CD4-positive, alpha-beta T cell treated with Interleukin-17A for 4 hours (primary cell): ENCODE data around the gene BEST2.
"Not testable (repeated sequence)": the region's sequence is repeated elsewhere in the genome, so short reads cannot be mapped to it uniquely, and the experiment has no call there.

Source experiments
- DNase-seq: peaks from one replicate; pipeline ENCODE4 v3.0.0-alpha.2; 2020; ENCODE audit warnings: mixed read lengths

BEST2 gene

GRCh38 chr19:12788682-12789097, 37.1 kb downstream of the BEST2 start:
- peak; percentile 37 for DNase-seq

- peak; percentile 27 for DNase-seq
Observed at GRCh38 chr19:12789098-12789903, 37.7 kb downstream of the BEST2 start.

- DNase-seq: peak; percentile 87
Observed at GRCh38 chr19:12789904-12790619, 38.5 kb downstream of the BEST2 start.

GRCh38 chr19:12790628-12791344, 39.2 kb downstream of the BEST2 start:
- peak; percentile 16 for DNase-seq

GRCh38 chr19:12791345-12792050, 39.9 kb downstream of the BEST2 start, which contains the start of gene JUNB:
Gene JUNB, plus strand, starts transcription at chr19:12791486. Its CDS starts 286 bp downstream, at chr19:12791772.
- peak; percentile 98 for DNase-seq

GRCh38 chr19:12792051-12792852, 40.7 kb downstream of the BEST2 start:
- DNase-seq: peak; percentile 84

- peak; percentile 22 for DNase-seq
Observed at GRCh38 chr19:12792853-12793289, 41.3 kb downstream of the BEST2 start.

- peak; percentile 94 for DNase-seq
Observed at GRCh38 chr19:12793290-12794195, 42.0 kb downstream of the BEST2 start.

- no peak for DNase-seq
Observed at GRCh38 chr19:12794196-12794941, 42.8 kb downstream of the BEST2 start.

- DNase-seq: no peak
Observed at GRCh38 chr19:12794971-12795381, 43.4 kb downstream of the BEST2 start.

GRCh38 chr19:12796146-12797071, 44.8 kb downstream of the BEST2 start:
- DNase-seq: peak; percentile 81

GRCh38 chr19:12797141-12797587, 45.6 kb downstream of the BEST2 start:
- no peak for DNase-seq

GRCh38 chr19:12797607-12798006, 46.0 kb downstream of the BEST2 start:
- not testable (repeated sequence) for DNase-seq

GRCh38 chr19:12799742-12800465, 48.3 kb downstream of the BEST2 start:
- DNase-seq: no peak

GRCh38 chr19:12800466-12800770, 48.8 kb downstream of the BEST2 start:
- no peak for DNase-seq

- DNase-seq: peak; percentile 37
Observed at GRCh38 chr19:12800923-12801465, 49.4 kb downstream of the BEST2 start.

- peak; percentile 82 for DNase-seq
Observed at GRCh38 chr19:12801466-12802266, 50.1 kb downstream of the BEST2 start, which contains the start of the genes PRDX2 and THSD8. Gene PRDX2, minus strand, starts transcription at chr19:12801800. Its CDS starts 539 bp downstream, at chr19:12801261. Gene THSD8, plus strand, starts transcription at chr19:12802069. Its CDS starts 3 bp downstream, at chr19:12802072.
